Measurements from ENCODE around the gene AP1G2.

Gene AP1G2

DNA sequence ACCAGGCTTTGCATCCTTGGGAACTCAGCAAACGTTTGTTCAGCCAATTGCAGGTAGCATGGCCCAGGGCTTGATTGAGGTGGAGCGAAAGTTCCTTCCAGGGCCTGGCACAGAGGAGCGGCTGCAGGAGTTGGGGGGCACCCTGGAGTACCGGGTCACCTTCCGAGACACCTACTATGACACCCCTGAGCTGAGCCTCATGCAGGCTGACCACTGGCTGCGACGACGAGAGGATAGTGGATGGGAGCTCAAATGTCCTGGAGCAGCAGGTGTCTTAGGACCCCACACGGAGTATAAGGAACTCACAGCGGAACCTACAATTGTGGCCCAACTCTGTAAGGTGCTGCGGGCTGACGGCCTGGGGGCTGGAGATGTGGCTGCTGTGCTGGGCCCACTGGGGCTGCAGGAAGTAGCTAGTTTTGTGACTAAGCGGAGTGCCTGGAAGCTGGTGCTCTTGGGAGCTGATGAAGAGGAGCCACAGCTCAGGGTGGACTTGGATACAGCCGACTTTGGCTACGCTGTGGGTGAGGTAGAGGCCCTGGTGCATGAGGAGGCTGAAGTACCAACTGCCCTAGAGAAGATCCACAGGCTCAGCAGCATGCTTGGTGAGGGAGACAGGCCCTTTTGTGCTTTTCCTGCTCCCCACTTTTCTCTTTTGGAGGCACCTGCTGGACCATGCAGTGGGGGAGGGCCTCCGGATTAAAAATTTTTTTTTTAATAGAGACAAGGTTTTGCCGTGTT, 10.7 kb downstream of the AP1G2 start:
- no peak for DNase-seq (ENCODE audit: low read depth)

DNA sequence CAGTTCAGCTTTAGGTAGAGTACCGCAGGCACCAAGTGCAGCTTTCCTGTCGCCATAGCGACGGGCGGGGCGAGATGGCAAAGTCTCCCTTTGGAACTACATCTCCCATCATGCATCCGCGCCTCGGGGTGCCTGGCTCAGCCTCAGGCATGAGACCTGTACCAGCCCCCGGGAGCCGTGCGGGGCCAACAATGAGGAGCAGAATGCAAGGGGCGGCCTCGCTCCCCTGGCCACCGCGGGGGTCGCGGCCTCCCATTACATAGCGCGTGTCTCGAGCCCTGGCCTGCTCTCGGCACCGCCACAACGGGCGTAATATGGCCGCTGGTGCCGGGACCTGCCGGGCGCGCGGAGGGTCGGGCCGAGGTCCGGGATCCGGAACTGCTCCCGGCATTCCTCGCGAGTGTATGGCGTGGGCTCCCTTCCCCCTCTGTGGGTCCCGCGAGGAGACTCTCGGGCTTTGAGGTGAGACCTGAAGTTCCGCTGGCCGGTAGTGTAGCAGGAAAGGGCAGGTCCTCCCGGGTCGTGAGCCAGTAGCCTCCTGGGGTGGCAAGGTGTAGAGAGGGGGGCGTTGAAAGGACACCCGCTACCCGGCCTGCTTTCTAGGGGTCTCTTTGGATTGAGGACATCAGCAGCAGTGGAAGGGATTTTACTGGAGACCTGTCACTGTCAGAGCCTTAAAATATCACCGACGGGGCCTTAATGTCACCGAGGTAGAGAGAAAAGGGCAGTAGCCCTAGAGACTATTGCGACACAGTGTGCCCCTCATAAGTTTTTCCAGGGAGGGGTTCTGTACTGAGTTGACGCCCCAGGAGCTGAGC, 11.5 kb downstream of the AP1G2 start, which contains the start of gene THTPA:
TSS of gene THTPA (plus strand) at position 390 of the 818 bp plus-strand sequence. CDS start 487 bp downstream, outside the sequence.
- peak; percentile 61 for DNase-seq (ENCODE audit: low read depth)

DNA sequence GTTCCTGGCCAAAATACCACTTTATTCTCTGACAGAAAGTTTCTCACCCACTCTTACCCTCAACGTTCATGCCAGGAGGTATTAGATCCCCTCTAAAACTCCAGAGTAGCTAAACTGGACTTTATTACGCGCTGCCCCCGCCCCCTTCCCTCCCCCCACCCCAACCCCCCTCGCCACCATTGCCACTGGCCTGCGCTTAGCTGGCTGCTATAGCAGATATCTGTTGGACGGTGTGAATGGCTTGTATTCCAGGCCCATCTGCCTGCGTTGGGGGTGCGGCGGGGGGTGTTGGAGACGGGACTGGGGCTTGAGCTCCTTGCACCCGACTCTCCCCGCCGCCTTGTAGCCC, 12.1 kb downstream of the AP1G2 start:
- no peak for DNase-seq (ENCODE audit: low read depth)

DNA sequence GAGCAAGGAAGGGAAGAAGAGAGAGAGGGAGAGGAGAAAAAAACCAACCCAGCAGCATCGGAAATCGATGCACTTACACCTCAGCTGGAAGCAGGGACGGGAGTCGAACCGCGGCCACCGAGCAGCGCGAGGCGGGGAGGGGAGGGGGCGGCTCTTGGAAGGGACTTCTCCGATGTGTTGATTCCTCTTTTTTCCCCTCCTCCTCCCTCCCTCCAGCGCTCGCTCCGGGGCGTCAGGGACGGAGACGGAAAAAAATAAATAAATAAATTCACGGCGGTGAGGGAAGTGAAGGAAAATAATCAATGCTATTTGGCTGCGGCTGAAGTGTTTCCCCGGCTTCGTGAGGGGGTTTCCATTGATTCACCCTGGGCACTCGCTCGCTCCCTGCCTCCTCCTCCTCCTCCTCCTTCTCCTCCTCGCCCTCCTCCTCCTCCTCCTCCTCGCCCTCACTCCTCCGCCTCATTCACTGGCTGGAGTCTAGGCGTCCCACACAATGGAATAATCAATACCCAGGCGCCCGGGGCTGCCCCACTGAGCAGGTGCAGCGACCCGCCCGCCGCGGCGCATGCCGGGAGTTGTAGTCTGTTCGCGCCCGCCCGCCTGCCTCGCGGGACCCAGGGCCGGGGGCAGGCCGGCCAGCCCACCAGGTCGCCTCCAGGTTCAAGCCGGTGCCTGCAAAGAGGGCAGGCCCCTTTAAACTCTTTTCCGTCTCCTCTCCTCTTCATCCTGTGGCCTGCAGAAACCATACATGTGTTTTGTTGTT, 16.1 kb downstream of the AP1G2 start, which contains the start of gene ZFHX2:
TSS of gene ZFHX2 (minus strand) at position 500 of the 763 bp plus-strand sequence. CDS start 16,440 bp downstream, outside the sequence.
- DNase-seq (ENCODE audit: low read depth), result no peak

DNA sequence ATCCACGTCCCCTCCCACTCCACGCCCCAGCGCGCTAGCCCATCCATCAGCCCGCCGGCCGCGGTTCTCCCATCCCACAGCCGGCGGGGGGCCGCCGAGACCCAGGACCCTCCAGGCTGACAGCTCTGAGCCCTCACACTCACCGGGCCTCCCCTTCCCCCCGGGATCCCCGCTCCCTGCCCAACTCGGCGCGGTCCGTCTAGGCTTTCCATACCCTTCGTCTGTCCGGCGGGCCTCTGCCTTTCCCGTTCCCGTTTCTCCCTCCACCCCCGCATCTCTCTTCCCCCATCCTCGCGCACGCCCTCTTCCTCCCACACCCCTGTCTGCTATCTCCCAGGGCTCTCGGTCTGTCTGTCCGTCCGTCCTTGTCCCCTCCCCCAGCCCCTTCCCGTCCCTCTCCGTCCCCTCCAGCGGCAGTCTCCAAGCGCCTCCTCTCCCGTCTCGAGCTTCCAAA, 16.8 kb downstream of the AP1G2 start:
- no peak for DNase-seq (ENCODE audit: low read depth)

DNA sequence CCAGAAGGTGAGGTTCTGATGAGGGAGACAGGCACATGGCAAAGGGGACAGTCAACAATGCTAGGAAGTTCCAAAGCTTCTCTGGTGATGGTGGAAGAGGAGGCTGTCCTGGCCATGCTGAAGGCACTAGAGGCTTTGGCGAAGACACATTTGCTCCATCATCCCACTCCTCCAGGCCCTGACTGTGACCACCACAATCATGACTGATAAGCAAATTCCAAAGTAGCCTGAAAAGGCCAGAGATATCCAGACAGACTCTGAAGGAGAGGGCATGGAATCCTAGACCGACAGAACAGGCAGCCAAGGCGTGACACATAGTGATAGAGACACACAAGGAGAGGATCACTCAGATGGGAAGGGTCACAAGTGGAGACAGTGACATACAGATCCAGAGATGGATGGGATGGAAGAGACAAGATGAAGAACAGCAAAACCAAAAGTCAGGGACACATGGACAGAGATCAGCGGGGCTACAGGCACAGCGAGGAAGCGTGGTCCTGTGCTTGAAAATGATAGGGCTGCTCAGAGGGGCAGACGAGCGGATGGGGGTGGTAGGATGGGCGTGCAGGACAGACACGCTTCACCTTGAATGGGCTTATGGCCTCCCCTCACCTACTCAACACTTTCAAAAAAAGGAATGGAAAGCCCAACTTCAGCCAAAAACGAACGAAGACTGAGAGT, 17.3 kb downstream of the AP1G2 start:
- no peak for DNase-seq (ENCODE audit: low read depth)

DNA sequence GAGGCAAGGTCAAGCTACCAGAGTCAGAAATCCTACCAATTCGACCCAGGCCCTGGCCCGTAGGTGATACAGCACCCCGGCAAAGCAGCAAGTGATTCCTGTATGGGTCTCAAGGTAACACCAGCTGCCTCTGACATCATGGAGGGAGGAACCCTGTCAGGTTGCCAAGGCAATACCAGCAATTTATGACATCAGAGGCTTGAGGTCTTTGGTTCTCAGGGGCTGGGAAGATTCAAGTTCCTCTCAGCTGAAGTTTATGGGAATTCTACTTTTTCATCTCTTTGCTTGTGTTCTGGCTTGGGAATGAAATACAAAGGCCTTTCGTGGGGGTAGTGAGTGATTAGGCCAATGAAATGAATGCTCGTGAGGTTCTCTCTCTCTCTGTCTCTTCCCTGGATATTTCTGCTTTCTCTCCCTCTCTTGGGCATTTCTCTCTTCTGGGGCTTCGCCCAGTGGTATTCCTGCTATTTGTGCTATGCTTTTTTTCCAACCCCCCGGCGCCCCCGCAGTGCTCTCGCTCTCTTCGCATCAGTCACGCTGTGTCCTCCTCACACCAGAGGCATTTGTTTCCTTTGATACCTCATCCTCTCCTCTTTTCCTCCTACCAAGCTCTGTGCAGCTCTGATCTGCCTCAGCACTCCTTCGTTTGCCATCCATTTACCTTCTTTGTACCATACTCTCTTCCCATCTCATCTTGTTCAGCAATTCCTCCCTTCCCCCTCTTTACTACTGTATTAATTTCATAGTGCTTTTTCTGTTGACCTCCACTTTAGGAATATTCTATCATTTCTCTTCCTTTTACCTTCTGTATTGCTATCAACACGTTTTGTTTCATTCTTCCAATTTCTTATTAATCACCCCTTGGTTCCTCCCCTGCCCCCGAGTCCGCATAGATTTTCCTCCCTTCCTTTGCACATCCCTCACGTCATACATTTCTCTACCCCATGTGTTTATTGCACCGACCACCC, 19.0 kb downstream of the AP1G2 start:
- DNase-seq (ENCODE audit: low read depth), result no peak

DNA sequence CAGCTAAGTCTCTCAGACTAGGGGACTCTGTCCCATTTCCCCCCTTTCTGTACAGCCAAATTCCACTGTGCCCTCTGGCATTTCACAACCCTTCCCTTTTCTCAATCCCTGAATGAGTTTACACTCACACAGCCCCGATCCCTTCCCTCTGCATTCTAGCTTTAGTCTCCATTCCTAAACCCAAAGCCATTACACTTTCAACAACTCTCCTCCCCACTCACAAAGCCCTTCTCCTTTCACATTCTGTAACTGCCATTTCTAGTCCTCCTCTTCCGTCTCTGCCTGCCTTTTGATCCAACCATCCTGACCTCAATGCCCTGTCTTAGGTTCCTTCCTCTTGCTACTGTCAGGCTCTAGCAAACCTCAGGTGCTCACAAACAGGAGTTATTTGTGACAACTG, 19.7 kb downstream of the AP1G2 start:
- DNase-seq (ENCODE audit: low read depth), result no peak

DNA sequence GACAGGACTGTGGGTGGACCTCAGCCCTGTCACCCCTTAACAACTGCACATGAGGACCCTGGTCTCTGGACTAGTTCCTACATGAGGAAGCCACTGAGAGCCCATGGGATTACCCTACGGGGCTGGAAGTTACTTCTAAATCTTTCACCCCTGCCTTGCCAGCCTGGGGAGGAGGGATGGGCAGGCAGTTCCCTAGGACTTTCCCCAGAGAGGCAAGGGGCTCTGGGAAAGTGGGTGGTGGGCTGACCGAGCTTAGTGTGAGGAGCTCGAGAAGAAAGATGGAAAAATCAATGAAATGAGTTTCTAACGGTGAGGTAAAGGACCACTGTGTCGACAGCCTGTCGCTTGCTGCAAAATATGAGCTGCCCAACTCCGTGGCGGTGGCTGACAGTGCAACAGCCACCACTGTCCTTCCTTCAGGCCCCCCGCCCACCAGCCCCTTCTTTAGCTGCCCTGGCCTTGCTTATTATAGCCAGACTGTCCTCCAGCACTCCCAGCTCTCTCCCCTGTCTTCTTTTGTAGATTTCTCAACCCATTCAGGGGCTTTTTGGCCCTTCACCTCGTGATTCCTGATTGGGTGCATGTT, 21.0 kb downstream of the AP1G2 start:
- DNase-seq (ENCODE audit: low read depth), result no peak

DNA sequence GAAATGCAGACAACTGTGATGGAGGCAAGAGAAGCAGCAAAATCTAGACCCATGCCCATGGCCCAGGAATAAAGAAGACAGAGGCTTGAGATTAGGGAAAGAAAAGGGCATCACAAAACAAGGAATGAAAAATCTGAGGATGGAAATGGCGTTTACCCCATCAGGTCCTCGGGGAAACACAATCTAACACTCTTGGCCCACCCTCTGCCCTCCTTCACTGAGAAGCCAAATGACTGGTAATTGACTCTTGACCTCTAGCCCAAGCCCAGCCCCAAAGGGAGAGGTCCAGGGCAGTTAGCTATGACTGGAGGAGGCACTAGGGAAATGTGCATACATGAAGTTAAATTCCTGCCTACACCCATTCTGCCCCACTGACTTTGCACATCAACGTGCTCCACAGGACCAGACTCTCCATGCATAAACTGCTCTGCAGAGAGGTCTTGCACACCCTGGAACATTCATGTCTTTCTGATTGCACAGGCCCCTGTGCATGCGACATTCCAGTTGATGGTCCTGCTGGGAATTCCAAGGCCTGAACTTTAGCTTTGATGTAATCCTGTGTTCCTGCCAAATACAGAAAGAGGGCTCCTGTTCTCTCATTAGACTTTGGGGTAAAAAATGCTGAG, 21.7 kb downstream of the AP1G2 start:
- no peak for DNase-seq (ENCODE audit: low read depth)

DNA sequence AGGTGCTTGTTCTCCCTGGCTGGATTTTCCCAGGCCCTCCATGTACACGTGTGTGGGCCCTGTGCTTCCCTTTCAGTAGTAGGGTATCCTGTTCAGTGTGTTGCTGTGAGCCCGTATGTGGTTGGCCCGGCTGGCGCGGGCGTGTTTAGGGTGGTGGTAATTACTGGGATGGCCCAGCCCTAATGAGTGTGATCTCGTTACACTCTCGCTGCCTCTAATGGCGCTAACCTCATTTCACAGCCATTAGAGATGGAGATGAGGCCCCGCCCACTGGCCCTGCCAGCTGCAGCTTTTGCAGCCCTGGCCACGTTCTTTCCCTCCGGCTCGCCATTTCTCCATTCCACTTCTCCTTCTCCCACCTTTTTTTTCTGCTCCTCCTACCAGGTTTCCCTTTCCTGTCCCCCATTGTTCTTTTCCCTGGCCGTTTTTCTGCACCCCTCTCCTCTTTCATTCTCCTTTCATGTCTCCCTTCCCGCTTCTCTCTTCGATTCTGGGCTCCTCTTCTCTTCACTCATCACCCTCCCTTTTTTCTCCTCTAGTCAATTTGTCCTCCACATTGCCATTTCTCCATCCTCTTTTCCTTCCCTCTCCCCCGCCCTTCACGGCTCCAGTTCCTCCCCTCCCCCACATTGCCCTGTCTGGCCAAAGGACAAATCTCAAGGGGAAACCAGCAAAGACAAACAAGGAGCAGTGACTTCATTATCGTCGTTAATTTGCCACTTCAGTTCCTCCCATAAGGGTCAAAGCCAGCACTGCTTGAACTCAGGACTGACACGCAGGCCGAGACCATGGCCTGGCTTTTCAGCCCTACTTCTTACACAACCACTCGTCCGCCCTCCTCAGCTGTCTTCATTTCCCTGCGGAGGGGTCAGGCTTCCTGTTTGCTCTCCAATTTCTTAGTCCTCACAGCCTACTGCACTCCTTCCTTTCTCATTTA, 22.8 kb downstream of the AP1G2 start:
- DNase-seq (ENCODE audit: low read depth), result no peak

DNA sequence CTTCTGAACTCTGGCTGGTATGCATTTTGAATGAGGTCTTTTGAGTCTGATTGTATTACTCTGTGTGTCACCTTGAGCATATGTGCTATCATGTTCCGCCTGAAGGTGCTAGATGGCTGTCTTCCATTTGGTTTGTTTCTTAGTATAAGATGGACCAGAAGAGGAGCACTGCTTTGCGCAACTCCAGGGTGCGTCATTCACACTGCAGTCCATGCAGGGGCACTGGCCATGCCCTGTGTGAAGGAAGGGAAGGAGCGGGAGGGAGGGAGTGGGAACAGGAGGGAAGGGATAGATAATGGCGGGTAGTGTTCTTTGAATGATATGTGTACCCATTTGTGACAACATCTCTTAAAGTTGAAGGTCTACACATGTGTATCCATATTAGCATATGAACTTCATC, 24.2 kb downstream of the AP1G2 start:
- DNase-seq (ENCODE audit: low read depth), result no peak

DNA sequence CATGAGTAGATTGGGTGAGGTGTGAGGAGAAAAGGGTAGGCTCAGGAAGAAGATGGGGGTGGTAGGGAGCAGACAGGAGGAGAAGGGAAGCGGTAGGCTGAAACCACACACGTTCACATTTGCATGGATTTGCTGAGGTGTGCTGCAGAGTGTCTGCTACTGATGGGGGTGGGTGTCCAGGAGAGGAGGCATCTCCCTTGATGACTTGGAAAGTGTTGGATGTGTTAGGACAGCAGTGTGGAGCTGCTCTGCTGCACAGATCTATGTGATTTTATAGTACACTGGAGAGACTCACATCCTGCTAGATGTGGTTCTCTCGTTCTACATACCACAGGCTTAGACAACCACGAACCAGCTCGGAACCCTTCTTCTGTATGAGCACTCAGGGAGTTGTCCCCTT, 25.3 kb downstream of the AP1G2 start:
- DNase-seq (ENCODE audit: low read depth), result no peak

DNA sequence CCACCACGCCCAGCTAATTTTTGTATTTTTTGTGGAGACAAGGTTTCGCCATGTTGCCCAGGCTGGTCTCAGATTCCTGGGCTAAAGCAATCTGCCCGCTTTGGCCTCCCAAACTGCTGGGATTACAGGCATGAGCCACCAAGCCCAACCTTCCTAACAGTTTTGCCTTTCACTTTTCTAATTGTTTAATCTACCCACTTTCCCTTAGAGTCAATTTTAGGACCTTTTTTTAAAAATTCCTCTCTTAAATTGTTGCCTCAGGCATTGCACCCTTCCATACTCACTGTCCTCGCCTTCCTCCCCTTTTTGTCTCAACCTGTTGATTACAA, 27.5 kb downstream of the AP1G2 start:
- no peak for DNase-seq (ENCODE audit: low read depth)

DNA sequence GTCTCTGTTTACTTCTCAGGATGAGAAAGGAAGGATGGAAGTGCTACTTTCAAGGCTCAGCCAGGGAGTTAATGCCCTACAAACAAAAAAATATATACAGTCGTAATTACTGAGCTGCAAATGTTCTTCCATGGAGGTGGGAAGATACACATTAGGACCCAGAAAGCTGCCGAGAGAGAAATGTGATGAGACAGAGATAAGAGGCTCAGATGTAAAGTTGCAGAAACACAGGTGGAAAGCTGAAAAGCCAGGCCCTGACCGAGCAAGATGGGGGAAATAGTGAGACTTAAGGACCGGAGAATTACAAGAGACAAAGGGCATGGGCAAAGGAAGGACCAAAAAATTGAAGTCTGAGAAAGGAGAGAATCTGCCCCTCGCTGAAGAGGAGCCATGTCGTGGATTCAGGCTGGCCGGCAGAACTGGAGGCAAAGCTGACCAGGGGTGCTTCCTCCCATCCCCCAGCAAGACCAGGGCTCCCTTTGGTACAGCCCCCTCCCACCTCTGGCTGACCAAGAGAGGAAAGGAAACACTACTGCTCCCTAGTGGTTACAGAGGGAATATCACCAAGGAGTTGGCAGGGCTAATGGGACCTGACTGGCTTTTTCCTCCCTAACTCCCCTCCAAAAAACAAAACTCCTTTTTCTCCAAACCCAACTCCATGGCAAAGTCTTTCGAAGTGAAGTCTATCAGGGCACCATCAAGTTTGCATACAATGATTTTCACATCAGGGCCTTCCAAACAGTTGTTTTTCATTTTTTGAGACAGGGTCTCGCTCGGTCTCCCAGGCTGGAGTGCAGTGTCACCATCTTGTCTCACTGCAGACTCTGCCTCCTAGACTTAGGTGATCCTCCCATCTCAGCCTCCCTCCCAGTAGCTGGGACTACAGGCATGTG, 28.1 kb downstream of the AP1G2 start:
- no peak for DNase-seq (ENCODE audit: low read depth)

DNA sequence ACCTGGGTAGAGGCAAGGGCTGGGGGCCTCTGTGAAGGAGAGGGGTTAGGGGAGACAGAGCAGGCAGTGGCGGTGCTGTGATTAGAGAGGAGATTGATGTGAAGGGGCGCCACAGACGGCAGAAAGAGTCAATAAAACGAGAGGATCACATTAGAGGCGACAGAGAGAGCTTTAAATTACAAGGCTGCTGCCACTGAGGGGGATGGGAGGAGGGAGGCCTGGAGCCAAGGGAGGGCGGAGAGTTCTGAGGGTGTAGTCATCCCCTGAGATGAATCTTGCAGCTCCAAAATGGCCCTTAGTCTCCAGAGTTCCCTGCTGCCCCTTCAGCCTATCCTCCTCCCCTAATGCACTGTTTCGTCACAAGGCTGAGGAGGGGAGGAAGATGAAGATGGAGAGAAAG, 28.8 kb downstream of the AP1G2 start:
- DNase-seq (ENCODE audit: low read depth), result no peak

DNA sequence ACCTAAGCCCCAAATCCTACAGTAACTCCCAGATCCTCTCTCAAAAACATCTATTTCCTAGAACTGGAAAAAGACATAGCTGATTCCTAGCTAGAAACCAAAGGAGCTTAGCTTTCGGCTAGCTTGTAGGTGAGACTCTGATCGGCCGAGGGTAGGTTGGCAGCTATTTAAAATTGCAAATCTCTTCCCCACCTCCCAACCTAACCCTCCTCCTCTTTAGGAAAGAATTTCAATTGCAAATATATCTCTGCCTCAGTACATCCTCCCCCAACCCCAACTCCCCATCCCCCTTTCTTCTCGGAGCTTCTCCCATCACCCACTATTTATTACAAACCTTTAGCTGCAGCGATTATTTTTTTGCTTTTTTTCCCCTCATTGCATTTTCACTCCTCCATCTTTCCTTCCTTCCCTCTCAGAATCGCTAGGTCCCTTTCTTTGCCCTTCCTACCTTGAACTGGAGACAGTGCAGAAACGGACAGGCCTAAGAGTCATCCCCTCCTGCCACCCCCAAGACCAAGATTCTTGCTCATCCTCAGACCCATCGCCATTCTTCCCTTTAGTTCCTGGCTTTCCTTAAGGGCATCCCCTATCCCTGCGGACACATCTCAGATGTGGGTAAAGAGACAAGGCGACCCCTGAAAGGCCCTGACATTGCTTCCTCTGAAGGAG, 29.4 kb downstream of the AP1G2 start:
- DNase-seq (ENCODE audit: low read depth), result no peak

Measured in GM04503 (cell line).